Psoas muscle (tissue), 8 donors: ENCODE results near the gene RELA. TPM values are rescaled to one million over a fixed set of nuclear protein-coding genes. Genes with fewer than 3 reads are reported as not detected.
"Not testable (repeated sequence)": the region's sequence is repeated elsewhere in the genome, so short reads cannot be mapped to it uniquely, and the experiment has no call there.

Experiments
- ATAC-seq, 4 donors: fragments of 200-7000 bp; cut with Tn5 transposase; one replicate each; pipeline ENCODE4 v1.9.1; 2020; ENCODE audit warnings: moderate library complexity in 3 of 4, mild to moderate bottlenecking in 2 of 4
- DNase-seq, 2 donors: peaks; one replicate each; pipeline ENCODE4 v3.0.0-alpha.2; 2020
- H3K27ac ChIP-seq: fragments of 200-600 bp; one replicate; pipeline ENCODE4 v1.8.0; 2022
- H3K27me3 ChIP-seq, 3 donors: fragments of 200-600 bp in 1 of 3; one replicate each; pipeline versions ENCODE4 v1.6.1 to v1.8.0; 2013 to 2022; ENCODE audit warnings: low read length in 2 of 3, mild to moderate bottlenecking in 2 of 3, moderate library complexity in 1 of 3; ENCODE audit not compliant: insufficient read depth in 3 of 3
- H3K36me3 ChIP-seq, 2 donors: fragments of 200-600 bp in 1 of 2; one replicate each; pipeline versions ENCODE4 v1.6.1 to v1.8.0; 2013 to 2022; ENCODE audit warnings: low read depth in 1 of 2, mild to moderate bottlenecking in 1 of 2, moderate library complexity in 1 of 2; ENCODE audit not compliant: insufficient read depth in 1 of 2
- H3K4me1 ChIP-seq: fragments of 200-600 bp; one replicate; pipeline ENCODE4 v1.8.0; 2022
- H3K4me3 ChIP-seq: fragments of 200-600 bp; one replicate; pipeline ENCODE4 v1.8.0; 2022; ENCODE audit warnings: mild to moderate bottlenecking
- H3K9me3 ChIP-seq: fragments of 200-600 bp; one replicate; pipeline ENCODE4 v1.8.0; 2022
- CTCF ChIP-seq: fragments of 200-600 bp; IDR thresholded peaks from one replicate; pipeline ENCODE4 v1.8.0; 2022; ENCODE audit warnings: antibody characterized with exemption
- WGBS, 3 donors: extraction: QIAGEN DNeasy Blood & Tissue Kit; methylation state at CpG; one replicate each; pipeline versions ENCODE4 v1.1.6 to v1.1.7; 2013; 5-methylcytosine and 5-hydroxymethylcytosine counted together
- intact Hi-C, 2 donors: fragments of 100-400 bp; cut with DNase I; formaldehyde crosslinking; loops; one replicate each; pipeline versions ENCODE4 v1.11.0 to v1.14.2; 2022
- polyA plus RNA-seq, 3 donors: library from polyadenylated mRNA; stranded (reverse); fragments of 200-250 nt; gene quantifications; one replicate each; pipeline ENCODE4 v1.2.3, GENCODE V29; 2013
- total RNA-seq, 4 donors: library from RNA; stranded (reverse); fragmentation: NEBNext Ultra II Directional in 2 of 4; extraction: Animal tissue kit (Norgen Biotek cat#: 25700) in 2 of 4; gene quantifications; one replicate each; pipeline versions ENCODE4 v1.2.1 to v1.2.4, GENCODE V29; 2021 to 2023
- donor health status: healthy with polysubstance abuse.
- donor health status: DM: no; HTN: no; CAD: no; lungs with moderate emphysema.
- donor health status: Bipolar disorder and iron deficiency.
- donor health status: healthy.
- donor health status: DM: yes; HTN: yes; CAD: no.
- donor health status: DM: no; HTN: no; CAD: no.
- donor health status: DM: no; HTN: no; CAD: no.
- donor health status: DM: yes; HTN: yes; CAD: no.

Gene RELA
- total and polyA plus RNA-seq, 7 donors = 42.1 to 72.6 (median 64.0) TPM

GRCh38 chr11:65662247-65662798 lies 393 bp downstream of the RELA start:
- TF ChIP-seq CTCF = no peak
- Histone ChIP-seq H3K27ac (peak overlapping the region; percentile 94), H3K27me3 (no peaks in the 10 kb centered on the region), H3K9me3 (no peaks in the 10 kb centered on the region), H3K36me3 (peaks cover 9 to 51% of the 10 kb centered on the region in 2 donors), H3K4me1 (peaks cover 17% of the 10 kb centered on the region), H3K4me3 (peak overlapping the region; percentile 88)
- ATAC-seq (peak in 2 of 4 donors; percentile 5 to 17), DNase-seq (no peak)
- 0% methylated on average over 15 to 29 of the region's 29 CpGs for WGBS, 3 donors
- intact Hi-C loops = no loop called here

- Histone ChIP-seq H3K4me3 (peak overlapping the region; percentile 88), H3K4me1 (peaks cover 17% of the 10 kb centered on the region), H3K27ac (peak overlapping the region; percentile 94), H3K27me3 (no peaks in the 10 kb centered on the region), H3K9me3 (no peaks in the 10 kb centered on the region), H3K36me3 (peaks cover 12 to 55% of the 10 kb centered on the region in 2 donors)
- DNase-seq (no peak), ATAC-seq (no peak)
- WGBS, 3 donors = 52 to 58% (median 55%) methylated on average over 25 of the region's 25 CpGs
- TF ChIP-seq CTCF = no peak
- intact Hi-C loops = no loop called here
Measured at GRCh38 chr11:65661599-65662246, 993 bp downstream of the RELA start.

GRCh38 chr11:65660908-65661307 lies 1.8 kb downstream of the RELA start:
- peak overlapping the region; percentile 31 for H3K27ac ChIP-seq
- intact Hi-C loops, DNase-seq, H3K4me3 ChIP-seq, ATAC-seq, H3K27me3 ChIP-seq, H3K9me3 ChIP-seq: not testable (repeated sequence)
- H3K4me1 ChIP-seq = peaks cover 17% of the 10 kb centered on the region
- WGBS, 3 donors = 92 to 94% (median 93%) methylated on average over 8 to 9 of the region's 9 CpGs
- peaks cover 12 to 56% of the 10 kb centered on the region in 2 donors for H3K36me3 ChIP-seq

GRCh38 chr11:65660038-65660437 lies 2.7 kb downstream of the RELA start:
- no peak overlapping the region for H3K27ac ChIP-seq
- no peak for DNase-seq
- H3K36me3 ChIP-seq = peaks cover 16 to 64% of the 10 kb centered on the region in 2 donors
- no peak for TF ChIP-seq CTCF
- intact Hi-C loops = no loop called here
- no peak for ATAC-seq
- no peaks in the 10 kb centered on the region for H3K9me3 ChIP-seq
- no peaks in the 10 kb centered on the region for H3K27me3 ChIP-seq
- 86 to 93% (median 87%) methylated on average over 9 of the region's 9 CpGs for whole genome bisulfite sequencing, 3 donors
- no peak overlapping the region for H3K4me3 ChIP-seq
- H3K4me1 ChIP-seq = peaks cover 17% of the 10 kb centered on the region

- intact Hi-C loops = no loop called here
- Histone ChIP-seq H3K36me3 (peaks cover 20 to 80% of the 10 kb centered on the region in 2 donors), H3K4me1 (peaks cover 13% of the 10 kb centered on the region), H3K4me3 (no peak overlapping the region), H3K9me3 (no peaks in the 10 kb centered on the region), H3K27me3 (no peaks in the 10 kb centered on the region), H3K27ac (no peak overlapping the region)
- WGBS, 3 donors = 87 to 93% (median 90%) methylated on average over 21 of the region's 21 CpGs
- ATAC-seq (no peak), DNase-seq (peak in 1 of 2 donors; percentile 54)
- no peak for TF ChIP-seq CTCF
Measured at GRCh38 chr11:65658174-65659021, 4.3 kb downstream of the RELA start.
